ENCODE measurements around the gene NPTX2. TPM values are rescaled to one million over a fixed set of nuclear protein-coding genes. Genes with fewer than 3 reads are reported as not detected.

Gene NPTX2
- polyA plus RNA-seq, 1 donor from 2014 or later = 0.98 TPM

- H3K4me3 ChIP-seq (ENCODE audit: low read length) = no peak overlapping the region
- H3K36me3 ChIP-seq (ENCODE audit: insufficient read depth, low read length) = no peaks in the 10 kb centered on the region
- no peak overlapping the region for H2AFZ ChIP-seq (ENCODE audit: low read depth, low read length)
- no peaks in the 10 kb centered on the region for H3F3A ChIP-seq (ENCODE audit: insufficient read depth, low read length, poor library complexity, severe bottlenecking)
- H3K79me2 ChIP-seq (replicated peaks; ENCODE audit: insufficient read depth, low read length) = no peaks in the 10 kb centered on the region
- no peak overlapping the region for H3K4me2 ChIP-seq (ENCODE audit: low read length)
- H3K27me3 ChIP-seq (ENCODE audit: insufficient read depth, low read depth, low read length) = no peaks in the 10 kb centered on the region
- H4K20me1 ChIP-seq (ENCODE audit: insufficient read depth) = no peaks in the 10 kb centered on the region
- H3K9ac ChIP-seq (ENCODE audit: low read length) = no peak overlapping the region
- TF ChIP-seq TAF1 (IDR thresholded peaks at IDR 0.05; ENCODE audit: low read depth) (no peak), POLR2AphosphoS5 (IDR thresholded peaks at IDR 0.05) (no peak), MXI1 (conservative IDR thresholded peaks at IDR 0.05; ENCODE audit: poor library complexity, severe bottlenecking) (no peak), RAD21 (conservative IDR thresholded peaks at IDR 0.05) (no peak)
- H3K9me2 ChIP-seq (ENCODE audit: insufficient read depth, low read length) = no peaks in the 10 kb centered on the region
- H3K9me3 ChIP-seq (ENCODE audit: low read length) = no peaks in the 10 kb centered on the region
- H3K27ac ChIP-seq (ENCODE audit: low read length) = no peak overlapping the region
Measured at GRCh38 chr7:98671733-98672331, 54.7 kb downstream of the NPTX2 start.

GRCh38 chr7:98674461-98674860 lies 57.4 kb downstream of the NPTX2 start:
- Histone ChIP-seq H3K79me2 (replicated peaks; ENCODE audit: insufficient read depth, low read length) (no peaks in the 10 kb centered on the region), H3F3A (ENCODE audit: insufficient read depth, low read length, poor library complexity, severe bottlenecking) (no peaks in the 10 kb centered on the region), H2AFZ (ENCODE audit: low read depth, low read length) (no peak overlapping the region), H3K4me2 (ENCODE audit: low read length) (no peak overlapping the region), H3K4me3 (ENCODE audit: low read length) (no peak overlapping the region), H4K20me1 (ENCODE audit: insufficient read depth) (no peaks in the 10 kb centered on the region), H3K27me3 (ENCODE audit: insufficient read depth, low read depth, low read length) (no peaks in the 10 kb centered on the region), H3K27ac (ENCODE audit: low read length) (no peak overlapping the region), H3K9ac (ENCODE audit: low read length) (no peak overlapping the region), H3K9me2 (ENCODE audit: insufficient read depth, low read length) (no peaks in the 10 kb centered on the region), H3K36me3 (ENCODE audit: insufficient read depth, low read length) (no peaks in the 10 kb centered on the region), H3K9me3 (ENCODE audit: low read length) (no peaks in the 10 kb centered on the region)
- TF ChIP-seq EP300 (conservative IDR thresholded peaks at IDR 0.05; ENCODE audit: poor library complexity, severe bottlenecking) = no peak
- no peak for TF ChIP-seq MXI1 (conservative IDR thresholded peaks at IDR 0.05; ENCODE audit: poor library complexity, severe bottlenecking)
- no peak for TF ChIP-seq RAD21 (conservative IDR thresholded peaks at IDR 0.05)
- no peak for TF ChIP-seq POLR2AphosphoS5 (IDR thresholded peaks at IDR 0.05)
- TF ChIP-seq, protein P1, sequence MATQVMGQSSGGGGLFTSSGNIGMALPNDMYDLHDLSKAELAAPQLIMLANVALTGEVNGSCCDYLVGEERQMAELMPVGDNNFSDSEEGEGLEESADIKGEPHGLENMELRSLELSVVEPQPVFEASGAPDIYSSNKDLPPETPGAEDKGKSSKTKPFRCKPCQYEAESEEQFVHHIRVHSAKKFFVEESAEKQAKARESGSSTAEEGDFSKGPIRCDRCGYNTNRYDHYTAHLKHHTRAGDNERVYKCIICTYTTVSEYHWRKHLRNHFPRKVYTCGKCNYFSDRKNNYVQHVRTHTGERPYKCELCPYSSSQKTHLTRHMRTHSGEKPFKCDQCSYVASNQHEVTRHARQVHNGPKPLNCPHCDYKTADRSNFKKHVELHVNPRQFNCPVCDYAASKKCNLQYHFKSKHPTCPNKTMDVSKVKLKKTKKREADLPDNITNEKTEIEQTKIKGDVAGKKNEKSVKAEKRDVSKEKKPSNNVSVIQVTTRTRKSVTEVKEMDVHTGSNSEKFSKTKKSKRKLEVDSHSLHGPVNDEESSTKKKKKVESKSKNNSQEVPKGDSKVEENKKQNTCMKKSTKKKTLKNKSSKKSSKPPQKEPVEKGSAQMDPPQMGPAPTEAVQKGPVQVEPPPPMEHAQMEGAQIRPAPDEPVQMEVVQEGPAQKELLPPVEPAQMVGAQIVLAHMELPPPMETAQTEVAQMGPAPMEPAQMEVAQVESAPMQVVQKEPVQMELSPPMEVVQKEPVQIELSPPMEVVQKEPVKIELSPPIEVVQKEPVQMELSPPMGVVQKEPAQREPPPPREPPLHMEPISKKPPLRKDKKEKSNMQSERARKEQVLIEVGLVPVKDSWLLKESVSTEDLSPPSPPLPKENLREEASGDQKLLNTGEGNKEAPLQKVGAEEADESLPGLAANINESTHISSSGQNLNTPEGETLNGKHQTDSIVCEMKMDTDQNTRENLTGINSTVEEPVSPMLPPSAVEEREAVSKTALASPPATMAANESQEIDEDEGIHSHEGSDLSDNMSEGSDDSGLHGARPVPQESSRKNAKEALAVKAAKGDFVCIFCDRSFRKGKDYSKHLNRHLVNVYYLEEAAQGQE (IDR thresholded peaks at IDR 0.05; ENCODE audit: borderline replicate concordance) = no peak
- no peak for TF ChIP-seq CTCF (IDR thresholded peaks at IDR 0.05; ENCODE audit: poor library complexity, severe bottlenecking)
- TF ChIP-seq TAF1 (IDR thresholded peaks at IDR 0.05; ENCODE audit: low read depth) = no peak
- no peak for TF ChIP-seq SMC3 (conservative IDR thresholded peaks at IDR 0.05; ENCODE audit: poor library complexity)
- TF ChIP-seq EZH2 (IDR thresholded peaks at IDR 0.05; ENCODE audit: borderline replicate concordance, insufficient read depth, low read length, poor library complexity, severe bottlenecking) = no peak
